HFF-Myc (cell line): ENCODE data around the gene VAC14.
"Not testable (repeated sequence)": the region's sequence is repeated elsewhere in the genome, so short reads cannot be mapped to it uniquely, and the experiment has no call there.

Experiments
- DNase-seq: peaks from one replicate; pipeline ENCODE4 v3.0.0-alpha.2; 2011; ENCODE audit warnings: low read depth; ENCODE audit errors: extremely low read depth
- H3K4me3 ChIP-seq: replicated peaks from 2 replicates; pipeline ENCODE4 v1.5.1; 2011; ENCODE audit warnings: low read depth, mild to moderate bottlenecking, control low read depth, low read length
- CTCF ChIP-seq: IDR thresholded peaks from 2 replicates; pipeline ENCODE4 v1.5.1; 2012; ENCODE audit warnings: mild to moderate bottlenecking, low read depth, low read length, control low read depth; ENCODE audit errors: missing control alignments

The VAC14 gene

GRCh38 chr16:70649300-70649699 is 151.7 kb downstream of the VAC14 start:
- no peak for TF ChIP-seq CTCF
- DNase-seq = no peak
- H3K4me3 ChIP-seq = no peak overlapping the region

DNA sequence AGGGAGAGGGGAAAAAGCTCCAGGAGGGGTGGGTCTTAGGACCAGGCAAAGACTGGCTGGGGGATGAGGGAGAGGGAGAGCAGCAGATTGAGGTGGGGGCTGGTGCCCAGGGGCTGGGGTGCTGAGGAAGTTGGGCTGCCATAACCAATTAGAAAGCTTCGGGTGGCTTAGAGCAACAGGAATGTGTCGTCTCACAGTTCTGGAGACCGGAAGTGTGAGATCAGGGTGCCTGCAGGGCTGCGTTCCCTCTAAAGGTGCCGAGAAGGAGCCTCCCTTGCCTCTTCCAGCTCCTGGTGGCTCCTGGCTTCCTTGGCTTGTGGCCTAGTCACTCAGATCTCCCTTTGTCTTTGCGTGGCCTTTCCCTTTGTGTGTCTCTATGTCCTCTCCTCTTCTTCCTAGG is 152.4 kb downstream of the VAC14 start:
- no peak for TF ChIP-seq CTCF
- DNase-seq = no peak
- no peak overlapping the region for H3K4me3 ChIP-seq

- no peak for DNase-seq
- TF ChIP-seq CTCF = no peak
- H3K4me3 ChIP-seq = no peak overlapping the region
Observed at GRCh38 chr16:70647441-70648359, 153.3 kb downstream of the VAC14 start.

GRCh38 chr16:70646260-70647241 is 154.4 kb downstream of the VAC14 start, which contains the start of gene IL34:
Gene IL34, plus strand, starts transcription at chr16:70646559. Its CDS starts 389 bp downstream, at chr16:70646948.
- no peak within 1 kb of the TSS for H3K4me3 ChIP-seq
- no peak for DNase-seq
- no peak for TF ChIP-seq CTCF

GRCh38 chr16:70644763-70645597 is 156.0 kb downstream of the VAC14 start:
- no peak for TF ChIP-seq CTCF
- no peak overlapping the region for H3K4me3 ChIP-seq
- DNase-seq = no peak

- not testable (repeated sequence) for DNase-seq, H3K4me3 ChIP-seq
Observed at GRCh38 chr16:70643264-70643663, 157.7 kb downstream of the VAC14 start.
